Measurements from ENCODE around the gene LCE2D.

DNA sequence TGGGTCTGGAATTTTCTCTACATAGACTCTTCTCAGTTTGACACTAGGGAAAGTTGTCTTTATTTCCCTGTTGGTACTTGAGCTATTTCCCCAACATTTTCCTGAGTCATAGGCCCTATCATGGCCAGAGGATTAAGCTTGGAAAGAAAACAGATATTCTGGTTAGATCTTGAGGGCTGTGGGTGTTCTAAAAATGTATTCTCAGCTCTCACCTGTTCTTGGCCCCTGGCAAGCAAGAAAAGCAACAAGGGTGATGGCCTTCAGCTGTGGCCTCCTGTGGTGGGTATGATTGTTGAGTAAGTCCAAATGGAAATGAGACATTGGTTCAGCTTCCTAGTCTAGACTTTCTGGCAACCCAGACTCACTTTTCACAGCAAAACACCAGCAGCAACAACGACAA lies 22.8 kb upstream of the LCE2D start:
- TF ChIP-seq, protein P1, sequence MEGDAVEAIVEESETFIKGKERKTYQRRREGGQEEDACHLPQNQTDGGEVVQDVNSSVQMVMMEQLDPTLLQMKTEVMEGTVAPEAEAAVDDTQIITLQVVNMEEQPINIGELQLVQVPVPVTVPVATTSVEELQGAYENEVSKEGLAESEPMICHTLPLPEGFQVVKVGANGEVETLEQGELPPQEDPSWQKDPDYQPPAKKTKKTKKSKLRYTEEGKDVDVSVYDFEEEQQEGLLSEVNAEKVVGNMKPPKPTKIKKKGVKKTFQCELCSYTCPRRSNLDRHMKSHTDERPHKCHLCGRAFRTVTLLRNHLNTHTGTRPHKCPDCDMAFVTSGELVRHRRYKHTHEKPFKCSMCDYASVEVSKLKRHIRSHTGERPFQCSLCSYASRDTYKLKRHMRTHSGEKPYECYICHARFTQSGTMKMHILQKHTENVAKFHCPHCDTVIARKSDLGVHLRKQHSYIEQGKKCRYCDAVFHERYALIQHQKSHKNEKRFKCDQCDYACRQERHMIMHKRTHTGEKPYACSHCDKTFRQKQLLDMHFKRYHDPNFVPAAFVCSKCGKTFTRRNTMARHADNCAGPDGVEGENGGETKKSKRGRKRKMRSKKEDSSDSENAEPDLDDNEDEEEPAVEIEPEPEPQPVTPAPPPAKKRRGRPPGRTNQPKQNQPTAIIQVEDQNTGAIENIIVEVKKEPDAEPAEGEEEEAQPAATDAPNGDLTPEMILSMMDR (IDR thresholded peaks at IDR 0.05; ENCODE audit: insufficient read depth, low read length), result no peak
- TF ChIP-seq POLR2AphosphoS5 (IDR thresholded peaks at IDR 0.05; ENCODE audit: low read depth) (no peak), SPI1 (IDR thresholded peaks at IDR 0.05; ENCODE audit: borderline replicate concordance, low read depth) (no peak), GABPA (IDR thresholded peaks at IDR 0.05; ENCODE audit: low read depth) (no peak)
- TF ChIP-seq, protein P2, sequence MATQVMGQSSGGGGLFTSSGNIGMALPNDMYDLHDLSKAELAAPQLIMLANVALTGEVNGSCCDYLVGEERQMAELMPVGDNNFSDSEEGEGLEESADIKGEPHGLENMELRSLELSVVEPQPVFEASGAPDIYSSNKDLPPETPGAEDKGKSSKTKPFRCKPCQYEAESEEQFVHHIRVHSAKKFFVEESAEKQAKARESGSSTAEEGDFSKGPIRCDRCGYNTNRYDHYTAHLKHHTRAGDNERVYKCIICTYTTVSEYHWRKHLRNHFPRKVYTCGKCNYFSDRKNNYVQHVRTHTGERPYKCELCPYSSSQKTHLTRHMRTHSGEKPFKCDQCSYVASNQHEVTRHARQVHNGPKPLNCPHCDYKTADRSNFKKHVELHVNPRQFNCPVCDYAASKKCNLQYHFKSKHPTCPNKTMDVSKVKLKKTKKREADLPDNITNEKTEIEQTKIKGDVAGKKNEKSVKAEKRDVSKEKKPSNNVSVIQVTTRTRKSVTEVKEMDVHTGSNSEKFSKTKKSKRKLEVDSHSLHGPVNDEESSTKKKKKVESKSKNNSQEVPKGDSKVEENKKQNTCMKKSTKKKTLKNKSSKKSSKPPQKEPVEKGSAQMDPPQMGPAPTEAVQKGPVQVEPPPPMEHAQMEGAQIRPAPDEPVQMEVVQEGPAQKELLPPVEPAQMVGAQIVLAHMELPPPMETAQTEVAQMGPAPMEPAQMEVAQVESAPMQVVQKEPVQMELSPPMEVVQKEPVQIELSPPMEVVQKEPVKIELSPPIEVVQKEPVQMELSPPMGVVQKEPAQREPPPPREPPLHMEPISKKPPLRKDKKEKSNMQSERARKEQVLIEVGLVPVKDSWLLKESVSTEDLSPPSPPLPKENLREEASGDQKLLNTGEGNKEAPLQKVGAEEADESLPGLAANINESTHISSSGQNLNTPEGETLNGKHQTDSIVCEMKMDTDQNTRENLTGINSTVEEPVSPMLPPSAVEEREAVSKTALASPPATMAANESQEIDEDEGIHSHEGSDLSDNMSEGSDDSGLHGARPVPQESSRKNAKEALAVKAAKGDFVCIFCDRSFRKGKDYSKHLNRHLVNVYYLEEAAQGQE (IDR thresholded peaks at IDR 0.05; ENCODE audit: insufficient replicate concordance, low read depth), result no peak
